ENCODE results near the gene UBA5.
"Not testable (repeated sequence)": the region's sequence is repeated elsewhere in the genome, so short reads cannot be mapped to it uniquely, and the experiment has no call there.

DNA sequence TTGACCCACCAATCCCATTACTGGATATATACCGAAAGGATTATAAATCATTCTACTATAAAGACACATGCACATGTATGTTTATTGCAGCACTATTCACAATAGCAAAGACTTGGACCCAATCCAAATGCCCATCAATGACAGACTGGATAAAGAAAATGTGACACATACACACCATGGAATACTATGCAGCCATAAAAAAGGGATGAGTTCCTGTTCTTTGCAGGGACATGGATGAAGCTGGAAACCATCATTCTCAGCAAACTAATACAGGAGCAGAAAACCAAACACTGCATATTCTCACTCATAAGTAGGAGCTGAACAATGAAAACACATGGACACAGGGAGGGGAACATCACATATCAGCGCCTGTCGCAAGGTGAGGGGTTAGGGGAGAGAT is 44.8 kb upstream of the UBA5 start:
- TF ChIP-seq, protein P1, sequence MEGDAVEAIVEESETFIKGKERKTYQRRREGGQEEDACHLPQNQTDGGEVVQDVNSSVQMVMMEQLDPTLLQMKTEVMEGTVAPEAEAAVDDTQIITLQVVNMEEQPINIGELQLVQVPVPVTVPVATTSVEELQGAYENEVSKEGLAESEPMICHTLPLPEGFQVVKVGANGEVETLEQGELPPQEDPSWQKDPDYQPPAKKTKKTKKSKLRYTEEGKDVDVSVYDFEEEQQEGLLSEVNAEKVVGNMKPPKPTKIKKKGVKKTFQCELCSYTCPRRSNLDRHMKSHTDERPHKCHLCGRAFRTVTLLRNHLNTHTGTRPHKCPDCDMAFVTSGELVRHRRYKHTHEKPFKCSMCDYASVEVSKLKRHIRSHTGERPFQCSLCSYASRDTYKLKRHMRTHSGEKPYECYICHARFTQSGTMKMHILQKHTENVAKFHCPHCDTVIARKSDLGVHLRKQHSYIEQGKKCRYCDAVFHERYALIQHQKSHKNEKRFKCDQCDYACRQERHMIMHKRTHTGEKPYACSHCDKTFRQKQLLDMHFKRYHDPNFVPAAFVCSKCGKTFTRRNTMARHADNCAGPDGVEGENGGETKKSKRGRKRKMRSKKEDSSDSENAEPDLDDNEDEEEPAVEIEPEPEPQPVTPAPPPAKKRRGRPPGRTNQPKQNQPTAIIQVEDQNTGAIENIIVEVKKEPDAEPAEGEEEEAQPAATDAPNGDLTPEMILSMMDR (IDR thresholded peaks at IDR 0.05): not testable (repeated sequence)
- TF ChIP-seq POLR2AphosphoS5, POLR2A, EP300 (IDR thresholded peaks at IDR 0.05): not testable (repeated sequence)

Measured in sigmoid colon (tissue), 4 donors.